ENCODE measurements around the gene CYFIP1.

DNA sequence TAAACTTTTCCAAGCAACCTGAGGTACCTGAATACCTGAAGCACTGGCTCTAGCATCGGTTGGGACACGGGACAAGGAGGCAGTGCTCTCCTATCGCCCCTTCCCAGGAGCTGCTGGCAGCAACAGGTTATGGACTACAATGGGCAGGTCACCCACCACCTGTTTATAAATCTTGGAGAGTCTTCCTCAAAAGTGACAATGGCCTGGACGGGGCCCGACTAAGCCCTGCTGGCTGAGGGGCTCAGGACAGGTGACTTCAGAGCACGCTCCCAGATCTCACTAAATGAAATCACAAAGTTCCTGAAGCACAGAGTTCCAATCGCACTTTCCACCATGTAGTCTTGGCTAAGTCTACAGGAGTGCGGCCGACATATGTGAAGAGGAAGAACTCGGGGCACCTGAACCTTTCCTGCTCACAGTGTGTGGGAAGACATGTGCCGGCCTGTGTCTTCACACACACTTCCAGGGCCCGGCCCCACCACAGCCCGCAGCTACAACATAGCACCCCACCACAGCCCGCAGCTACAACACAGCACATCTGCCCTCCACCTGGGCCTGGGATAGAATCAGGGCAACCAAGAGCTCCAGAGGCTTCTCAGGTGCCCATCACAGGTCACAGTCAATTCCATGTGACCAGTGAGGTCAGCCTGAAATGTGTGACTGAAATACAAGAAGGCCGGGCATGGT, 12.9 kb downstream of the CYFIP1 start:
- TF ChIP-seq SP2 (CRISPR knock-in tag; IDR thresholded peaks at IDR 0.05) = no peak
- TF ChIP-seq TARDBP (CRISPR knock-in tag; IDR thresholded peaks at IDR 0.05) = no peak
- TF ChIP-seq, protein P1, sequence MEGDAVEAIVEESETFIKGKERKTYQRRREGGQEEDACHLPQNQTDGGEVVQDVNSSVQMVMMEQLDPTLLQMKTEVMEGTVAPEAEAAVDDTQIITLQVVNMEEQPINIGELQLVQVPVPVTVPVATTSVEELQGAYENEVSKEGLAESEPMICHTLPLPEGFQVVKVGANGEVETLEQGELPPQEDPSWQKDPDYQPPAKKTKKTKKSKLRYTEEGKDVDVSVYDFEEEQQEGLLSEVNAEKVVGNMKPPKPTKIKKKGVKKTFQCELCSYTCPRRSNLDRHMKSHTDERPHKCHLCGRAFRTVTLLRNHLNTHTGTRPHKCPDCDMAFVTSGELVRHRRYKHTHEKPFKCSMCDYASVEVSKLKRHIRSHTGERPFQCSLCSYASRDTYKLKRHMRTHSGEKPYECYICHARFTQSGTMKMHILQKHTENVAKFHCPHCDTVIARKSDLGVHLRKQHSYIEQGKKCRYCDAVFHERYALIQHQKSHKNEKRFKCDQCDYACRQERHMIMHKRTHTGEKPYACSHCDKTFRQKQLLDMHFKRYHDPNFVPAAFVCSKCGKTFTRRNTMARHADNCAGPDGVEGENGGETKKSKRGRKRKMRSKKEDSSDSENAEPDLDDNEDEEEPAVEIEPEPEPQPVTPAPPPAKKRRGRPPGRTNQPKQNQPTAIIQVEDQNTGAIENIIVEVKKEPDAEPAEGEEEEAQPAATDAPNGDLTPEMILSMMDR (CRISPR knock-in tag; IDR thresholded peaks at IDR 0.05) = no peak
- no peak for TF ChIP-seq HDAC2 (CRISPR knock-in tag; IDR thresholded peaks at IDR 0.05)
- no peak for TF ChIP-seq NAIF1 (CRISPR knock-in tag; IDR thresholded peaks at IDR 0.05; ENCODE audit: borderline replicate concordance)
- TF ChIP-seq, protein P2, sequence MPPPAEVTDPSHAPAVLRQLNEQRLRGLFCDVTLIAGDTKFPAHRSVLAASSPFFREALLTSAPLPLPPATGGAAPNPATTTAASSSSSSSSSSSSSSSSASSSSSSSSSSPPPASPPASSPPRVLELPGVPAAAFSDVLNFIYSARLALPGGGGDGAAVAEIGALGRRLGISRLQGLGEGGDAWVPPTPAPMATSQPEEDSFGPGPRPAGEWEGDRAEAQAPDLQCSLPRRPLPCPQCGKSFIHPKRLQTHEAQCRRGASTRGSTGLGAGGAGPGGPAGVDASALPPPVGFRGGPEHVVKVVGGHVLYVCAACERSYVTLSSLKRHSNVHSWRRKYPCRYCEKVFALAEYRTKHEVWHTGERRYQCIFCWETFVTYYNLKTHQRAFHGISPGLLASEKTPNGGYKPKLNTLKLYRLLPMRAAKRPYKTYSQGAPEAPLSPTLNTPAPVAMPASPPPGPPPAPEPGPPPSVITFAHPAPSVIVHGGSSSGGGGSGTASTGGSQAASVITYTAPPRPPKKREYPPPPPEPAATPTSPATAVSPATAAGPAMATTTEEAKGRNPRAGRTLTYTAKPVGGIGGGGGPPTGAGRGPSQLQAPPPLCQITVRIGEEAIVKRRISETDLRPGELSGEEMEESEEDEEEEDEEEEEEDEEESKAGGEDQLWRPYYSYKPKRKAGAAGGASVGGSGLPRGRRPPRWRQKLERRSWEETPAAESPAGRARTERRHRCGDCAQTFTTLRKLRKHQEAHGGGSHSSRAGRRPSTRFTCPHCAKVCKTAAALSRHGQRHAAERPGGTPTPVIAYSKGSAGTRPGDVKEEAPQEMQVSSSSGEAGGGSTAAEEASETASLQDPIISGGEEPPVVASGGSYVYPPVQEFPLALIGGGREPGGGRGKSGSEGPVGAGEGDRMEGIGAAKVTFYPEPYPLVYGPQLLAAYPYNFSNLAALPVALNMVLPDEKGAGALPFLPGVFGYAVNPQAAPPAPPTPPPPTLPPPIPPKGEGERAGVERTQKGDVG (CRISPR knock-in tag; IDR thresholded peaks at IDR 0.05; ENCODE audit: borderline replicate concordance) = no peak
- TF ChIP-seq, protein P3, sequence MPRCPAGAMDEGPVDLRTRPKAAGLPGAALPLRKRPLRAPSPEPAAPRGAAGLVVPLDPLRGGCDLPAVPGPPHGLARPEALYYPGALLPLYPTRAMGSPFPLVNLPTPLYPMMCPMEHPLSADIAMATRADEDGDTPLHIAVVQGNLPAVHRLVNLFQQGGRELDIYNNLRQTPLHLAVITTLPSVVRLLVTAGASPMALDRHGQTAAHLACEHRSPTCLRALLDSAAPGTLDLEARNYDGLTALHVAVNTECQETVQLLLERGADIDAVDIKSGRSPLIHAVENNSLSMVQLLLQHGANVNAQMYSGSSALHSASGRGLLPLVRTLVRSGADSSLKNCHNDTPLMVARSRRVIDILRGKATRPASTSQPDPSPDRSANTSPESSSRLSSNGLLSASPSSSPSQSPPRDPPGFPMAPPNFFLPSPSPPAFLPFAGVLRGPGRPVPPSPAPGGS (CRISPR knock-in tag; IDR thresholded peaks at IDR 0.05) = no peak
- TF ChIP-seq DPF2 (CRISPR knock-in tag; IDR thresholded peaks at IDR 0.05; ENCODE audit: borderline replicate concordance, low read depth) = no peak
- no peak for TF ChIP-seq SRSF9 (IDR thresholded peaks at IDR 0.05; ENCODE audit: borderline replicate concordance, insufficient read depth, low read depth, low read length, poor library complexity, severe bottlenecking)
- no peak for TF ChIP-seq JUN (CRISPR knock-in tag; IDR thresholded peaks at IDR 0.05)
- no peak for TF ChIP-seq RBAK (CRISPR knock-in tag; IDR thresholded peaks at IDR 0.05)
